WTC11 (cell line): Measurements from ENCODE around the gene TMEM134. TPM values are rescaled to one million over a fixed set of nuclear protein-coding genes. Genes with fewer than 3 reads are reported as not detected.
A peak's percentile ranks its signal among the peaks of the same experiment; 100 is the strongest.

Experiments
- ATAC-seq: fragments of 200-7000 bp; cut with Tn5 transposase; 2 replicates; pipeline ENCODE4 v1.10.0; 2021; ENCODE audit warnings: mild to moderate bottlenecking, moderate library complexity
- CTCF ChIA-PET: fragments of 300-600 bp; sonication (Branson Sonifier 250); formaldehyde crosslinking; loops from one replicate; lab custom pipeline; 2021; ENCODE audit warnings: antibody characterized with exemption; lab: Charles Lee
- POLR2A ChIA-PET: fragments of 350-600 bp; sonication (Branson Sonifier 250); formaldehyde crosslinking; loops from one replicate; lab custom pipeline; 2021; ENCODE audit warnings: antibody characterized with exemption; lab: Charles Lee
- DNase-seq: peaks from one replicate; pipeline ENCODE4 v3.0.0; 2021; ENCODE audit warnings: low spot score
- H3K27ac Mint-ChIP-seq: 2 replicates; pipeline ENCODE4 v1.8.0; 2021; ENCODE audit warnings: mixed read lengths
- H3K27me3 Mint-ChIP-seq: 2 replicates; pipeline ENCODE4 v1.8.0; 2021; ENCODE audit warnings: low read depth, mild to moderate bottlenecking, moderate library complexity, mixed read lengths
- H3K36me3 Mint-ChIP-seq: 2 replicates; pipeline ENCODE4 v1.8.0; 2021; ENCODE audit warnings: mixed read lengths
- H3K4me1 Mint-ChIP-seq: 2 replicates; pipeline ENCODE4 v1.8.0; 2022; ENCODE audit warnings: mixed read lengths
- H3K4me3 Mint-ChIP-seq: 2 replicates; pipeline ENCODE4 v1.8.0; 2021; ENCODE audit warnings: mild to moderate bottlenecking, moderate library complexity, mixed read lengths
- H3K9me3 Mint-ChIP-seq: 2 replicates; pipeline ENCODE4 v1.8.0; 2021; ENCODE audit warnings: mixed read lengths
- AFF4 ChIP-seq: sonication (generic); formaldehyde crosslinking; IDR thresholded peaks from 2 replicates; pipeline ENCODE4 v1.8.1; 2023; ENCODE audit warnings: mild to moderate bottlenecking, missing genetic modification reagents, borderline replicate concordance
- CDX4 ChIP-seq: fragments of 250-450 bp; sonication (Bioruptor Pico); IDR thresholded peaks from 2 replicates; pipeline ENCODE4 v1.9.0; 2021; ENCODE audit warnings: moderate library complexity, mild to moderate bottlenecking, inconsistent platforms, borderline replicate concordance
- E2F1 ChIP-seq: sonication (generic); formaldehyde crosslinking; IDR thresholded peaks from 2 replicates; pipeline ENCODE4 v1.8.0; 2022; ENCODE audit warnings: mild to moderate bottlenecking, missing genetic modification reagents
- E2F5 ChIP-seq: sonication (generic); formaldehyde crosslinking; IDR thresholded peaks from 2 replicates; pipeline ENCODE4 v1.8.1; 2022; ENCODE audit warnings: mild to moderate bottlenecking, moderate library complexity, missing genetic modification reagents
- EMX1 ChIP-seq: fragments of 250-450 bp; sonication (Bioruptor Pico); IDR thresholded peaks from 2 replicates; pipeline ENCODE4 v1.8.0; 2021; ENCODE audit warnings: mild to moderate bottlenecking
- ETV6 ChIP-seq: sonication (generic); formaldehyde crosslinking; IDR thresholded peaks from 2 replicates; pipeline ENCODE4 v1.8.1; 2022; ENCODE audit warnings: mild to moderate bottlenecking, missing genetic modification reagents
- HMGXB4 ChIP-seq: sonication (generic); formaldehyde crosslinking; IDR thresholded peaks from 2 replicates; pipeline ENCODE4 v1.8.1; 2023; ENCODE audit warnings: mild to moderate bottlenecking, moderate library complexity, missing genetic modification reagents
- JAZF1 ChIP-seq: fragments of 250-450 bp; sonication (Bioruptor Pico); IDR thresholded peaks from 2 replicates; pipeline ENCODE4 v1.9.0; 2021; ENCODE audit warnings: moderate library complexity, mild to moderate bottlenecking, inconsistent platforms
- JUN ChIP-seq: sonication (generic); formaldehyde crosslinking; IDR thresholded peaks from 2 replicates; pipeline ENCODE4 v1.8.0; 2023; ENCODE audit warnings: mild to moderate bottlenecking, missing genetic modification reagents
- PRDM15 ChIP-seq: sonication (generic); formaldehyde crosslinking; IDR thresholded peaks from 2 replicates; pipeline ENCODE4 v1.8.0; 2022; ENCODE audit warnings: missing genetic modification reagents
- PRRX2 ChIP-seq: fragments of 250-450 bp; sonication (Bioruptor Pico); IDR thresholded peaks from 2 replicates; pipeline ENCODE4 v1.8.0; 2021; ENCODE audit warnings: mild to moderate bottlenecking
- STAT6 ChIP-seq: sonication (generic); formaldehyde crosslinking; conservative IDR thresholded peaks from 2 replicates; pipeline ENCODE4 v1.8.1; 2023; ENCODE audit warnings: mild to moderate bottlenecking, low read depth, missing genetic modification reagents, moderate library complexity
- ZBTB21 ChIP-seq: sonication (generic); formaldehyde crosslinking; IDR thresholded peaks from 2 replicates; pipeline ENCODE4 v1.8.1; 2023; ENCODE audit warnings: mild to moderate bottlenecking, missing genetic modification reagents, borderline replicate concordance
- ZNF121 ChIP-seq: sonication (generic); formaldehyde crosslinking; IDR thresholded peaks from 2 replicates; pipeline ENCODE4 v1.8.0; 2023; ENCODE audit warnings: missing genetic modification reagents
- ZNF138 ChIP-seq: sonication (generic); formaldehyde crosslinking; conservative IDR thresholded peaks from 2 replicates; pipeline ENCODE4 v1.8.1; 2022; ENCODE audit warnings: mild to moderate bottlenecking, moderate library complexity, missing genetic modification reagents
- ZNF263 ChIP-seq: sonication (generic); formaldehyde crosslinking; IDR thresholded peaks from 2 replicates; pipeline ENCODE4 v1.8.1; 2022; ENCODE audit warnings: low read depth, mild to moderate bottlenecking, moderate library complexity, missing genetic modification reagents
- ZNF281 ChIP-seq: sonication (generic); formaldehyde crosslinking; IDR thresholded peaks from 2 replicates; pipeline ENCODE4 v1.8.0; 2023; ENCODE audit warnings: mild to moderate bottlenecking, missing genetic modification reagents
- ZNF317 ChIP-seq: sonication (generic); formaldehyde crosslinking; IDR thresholded peaks from 2 replicates; pipeline ENCODE4 v1.8.1; 2023; ENCODE audit warnings: low read depth, mild to moderate bottlenecking, moderate library complexity, missing genetic modification reagents, borderline replicate concordance
- ZNF671 ChIP-seq: fragments of 250-450 bp; sonication (Bioruptor Pico); IDR thresholded peaks from 2 replicates; pipeline ENCODE4 v1.8.0; 2021; ENCODE audit warnings: mild to moderate bottlenecking
- total RNA-seq: library from RNA; stranded (reverse); gene quantifications from 3 replicates; pipeline ENCODE4 v1.2.3, GENCODE V29; 2021

Gene TMEM134
- total RNA-seq, 1 experiment from 2014 or later = 55.6 TPM

GRCh38 chr11:67423466-67423865 lies 45.6 kb downstream of the TMEM134 start (continued):
- no peak for TF ChIP-seq E2F5
- TF ChIP-seq PRRX2 = no peak
- no peak for TF ChIP-seq JUN
- no peak for TF ChIP-seq ZNF281
- no peak for TF ChIP-seq AFF4 (CRISPR knock-in tag)
- no peak for TF ChIP-seq E2F1 (CRISPR knock-in tag)
- no peak for TF ChIP-seq ZNF671 (CRISPR knock-in tag)
- no peak for TF ChIP-seq ZBTB21

- CTCF ChIA-PET = interaction anchor here (0.7 to 1.6 kb wide), 3 partner anchors 21 to 45 kb away, joined by 3 to 5 read pairs (median 3); partner anchors contain the start of genes PPP1CA and TMEM134
- H3K27me3 Mint-ChIP-seq = peaks cover 4% of the 10 kb centered on the region; the same call in 1 of the 2 replicates
- DNase-seq (no peak), ATAC-seq (no peak)
- POLR2A ChIA-PET = interaction anchor here (1.4 kb wide), 1 partner anchor 21 kb away, joined by 6 read pairs; the partner anchor contains the start of gene PPP1CA
- peak overlapping the region; percentile 65 for H3K27ac Mint-ChIP-seq
- no peaks in the 10 kb centered on the region for H3K36me3 Mint-ChIP-seq
- H3K4me1 Mint-ChIP-seq = peaks cover 12% of the 10 kb centered on the region
- H3K4me3 Mint-ChIP-seq = no peak overlapping the region
- H3K9me3 Mint-ChIP-seq = no peaks in the 10 kb centered on the region
- TF ChIP-seq ZNF317 (no peak), HMGXB4 (CRISPR knock-in tag) (no peak), ZBTB21 (no peak), ZNF121 (CRISPR knock-in tag) (no peak), EMX1 (CRISPR knock-in tag) (no peak), JAZF1 (CRISPR knock-in tag) (no peak), STAT6 (no peak), CDX4 (CRISPR knock-in tag) (no peak), PRDM15 (CRISPR knock-in tag) (no peak), ZNF138 (no peak), ETV6 (no peak), ZNF263 (CRISPR knock-in tag) (no peak)
Measured at GRCh38 chr11:67422891-67423290, 46.2 kb downstream of the TMEM134 start.
